IMR-90 (cell line): ENCODE data around the gene MGST1. TPM values are rescaled to one million over a fixed set of nuclear protein-coding genes. Genes with fewer than 3 reads are reported as not detected.

Source experiments
- ATAC-seq: fragments of 200-7000 bp; cut with Tn5 transposase; 2 replicates; pipeline ENCODE4 v1.9.1; 2020; ENCODE audit warnings: low read depth, mild to moderate bottlenecking, moderate library complexity
- BruUV-seq: library from RNA; stranded (reverse); fragments of 400-500 nt; replicated peaks from 2 replicates; lab custom pipeline; 2021; lab: Mats Ljungman, UMichigan
- CTCF ChIA-PET: fragments of 300-600 bp; formaldehyde crosslinking; extraction: SDS; loops from one replicate; lab custom pipeline; 2021; ENCODE audit warnings: antibody characterized with exemption; lab: Yijun Ruan, JAX
- POLR2A ChIA-PET: fragments of 300-600 bp; sonication (Branson Sonifier 250); formaldehyde crosslinking; loops from one replicate; lab custom pipeline; 2022; ENCODE audit warnings: antibody characterized with exemption; ENCODE audit not compliant: unreplicated experiment; lab: Charles Lee
- DNase-seq: peaks from one replicate; pipeline ENCODE4 v3.0.0; 2013
- H2AFZ ChIP-seq: replicated peaks from 2 replicates; pipeline ENCODE3; 2013; ENCODE audit warnings: low read length, mild to moderate bottlenecking; ENCODE audit not compliant: poor library complexity
- H2AK5ac ChIP-seq: 2 replicates; pipeline ENCODE4 v1.6.1; 2013; ENCODE audit warnings: low read depth, low read length, inconsistent platforms
- H2AK9ac ChIP-seq: replicated peaks from 2 replicates; pipeline ENCODE3; 2013; ENCODE audit warnings: mild to moderate bottlenecking, low read depth, low read length, moderate library complexity; ENCODE audit not compliant: poor library complexity
- H2BK120ac ChIP-seq: 2 replicates; pipeline ENCODE4 v1.6.1; 2013; ENCODE audit warnings: low read depth, low read length, inconsistent platforms
- H2BK15ac ChIP-seq: 3 replicates; pipeline ENCODE4 v1.6.1; 2013; ENCODE audit warnings: low read depth, low read length, inconsistent platforms
- H2BK20ac ChIP-seq: 2 replicates; pipeline ENCODE4 v1.6.1; 2013; ENCODE audit warnings: low read depth, mild to moderate bottlenecking, inconsistent platforms, low read length, moderate library complexity
- H2BK5ac ChIP-seq: 2 replicates; pipeline ENCODE4 v1.6.1; 2013; ENCODE audit warnings: mild to moderate bottlenecking, low read depth, low read length, inconsistent platforms; ENCODE audit not compliant: poor library complexity, severe bottlenecking
- H3K14ac ChIP-seq: replicated peaks from 2 replicates; pipeline ENCODE4 v1.6.1; 2013; ENCODE audit warnings: low read depth, low read length, inconsistent platforms
- H3K18ac ChIP-seq: 2 replicates; pipeline ENCODE4 v1.6.1; 2013; ENCODE audit warnings: low read depth, low read length, control low read depth
- H3K23ac ChIP-seq: 2 replicates; pipeline ENCODE4 v1.6.1; 2013; ENCODE audit warnings: low read depth, low read length, inconsistent platforms
- H3K27ac ChIP-seq: 2 replicates; pipeline ENCODE4 v1.5.1; 2013; ENCODE audit warnings: mild to moderate bottlenecking, control low read depth, low read length; ENCODE audit not compliant: insufficient read depth
- H3K27me3 ChIP-seq: 2 replicates; pipeline ENCODE4 v1.6.1; 2013; ENCODE audit warnings: low read length; ENCODE audit not compliant: control insufficient read depth, insufficient read depth
- H3K36me3 ChIP-seq: 2 replicates; pipeline ENCODE4 v1.6.1; 2013; ENCODE audit warnings: low read length, mixed read lengths; ENCODE audit not compliant: control insufficient read depth, insufficient read depth
- H3K4ac ChIP-seq: 2 replicates; pipeline ENCODE4 v1.6.1; 2013; ENCODE audit warnings: low read depth, low read length, inconsistent platforms
- H3K4me1 ChIP-seq: 2 replicates; pipeline ENCODE4 v1.6.1; 2013; ENCODE audit warnings: low read length, mixed read lengths; ENCODE audit not compliant: control insufficient read depth, insufficient read depth
- H3K4me2 ChIP-seq: 2 replicates; pipeline ENCODE4 v1.6.1; 2013; ENCODE audit warnings: low read depth, mild to moderate bottlenecking, control low read depth, low read length, moderate library complexity
- H3K4me3 ChIP-seq: 2 replicates; pipeline ENCODE4 v1.5.1; 2013; ENCODE audit warnings: low read depth, mild to moderate bottlenecking, control low read depth, low read length, moderate library complexity; ENCODE audit not compliant: insufficient read depth
- H3K56ac ChIP-seq: 2 replicates; pipeline ENCODE4 v1.6.1; 2013; ENCODE audit warnings: low read length, inconsistent platforms; ENCODE audit not compliant: insufficient read depth; ENCODE audit errors: extremely low read depth
- H3K79me1 ChIP-seq, 2 experiments: 2 replicates each; pipeline ENCODE4 v1.6.1; 2013; ENCODE audit warnings: low read length in 2 of 2, inconsistent platforms in 1 of 2, low read depth in 1 of 2
- H3K9ac ChIP-seq: 2 replicates; pipeline ENCODE4 v1.6.1; 2013; ENCODE audit warnings: low read depth, low read length, control low read depth
- H3K9me1 ChIP-seq: 2 replicates; pipeline ENCODE4 v1.6.1; 2013; ENCODE audit warnings: low read length, inconsistent platforms; ENCODE audit not compliant: insufficient read depth
- H3K9me3 ChIP-seq: 2 replicates; pipeline ENCODE4 v1.6.1; 2013; ENCODE audit warnings: low read length; ENCODE audit not compliant: control insufficient read depth, insufficient read depth
- H4K20me1 ChIP-seq: 2 replicates; pipeline ENCODE4 v1.6.1; 2013; ENCODE audit warnings: low read length, inconsistent platforms; ENCODE audit not compliant: insufficient read depth
- H4K5ac ChIP-seq: 2 replicates; pipeline ENCODE4 v1.6.1; 2013; ENCODE audit warnings: mild to moderate bottlenecking, low read depth, low read length, control low read depth
- H4K8ac ChIP-seq, 2 experiments: 2 replicates each; pipeline ENCODE4 v1.6.1; 2013; ENCODE audit warnings: low read depth in 2 of 2, low read length in 2 of 2, control low read depth in 1 of 2, inconsistent platforms in 1 of 2
- H4K91ac ChIP-seq: 2 replicates; pipeline ENCODE4 v1.6.1; 2013; ENCODE audit warnings: low read depth, low read length, inconsistent platforms; ENCODE audit not compliant: insufficient read depth
- BHLHE40 ChIP-seq: fragments of 150-350 bp; IDR thresholded peaks from 2 replicates; pipeline ENCODE4 v1.6.1; 2016; ENCODE audit warnings: mild to moderate bottlenecking, low read depth, low read length
- CEBPB ChIP-seq: IDR thresholded peaks from 2 replicates; pipeline ENCODE4 v1.6.1; 2012; ENCODE audit warnings: low read depth, low read length, improper control_type of control experiment
- CHD1 ChIP-seq: IDR thresholded peaks from 2 replicates; pipeline ENCODE4 v1.6.1; 2012; ENCODE audit warnings: low read depth, low read length, improper control_type of control experiment
- FOS ChIP-seq: fragments of 150-350 bp; IDR thresholded peaks from 2 replicates; pipeline ENCODE4 v1.6.1; 2016; ENCODE audit warnings: low read depth, low read length
- MAFK ChIP-seq: IDR thresholded peaks from 2 replicates; pipeline ENCODE4 v1.6.1; 2012; ENCODE audit warnings: low read depth, low read length, improper control_type of control experiment
- MAZ ChIP-seq: IDR thresholded peaks from 2 replicates; pipeline ENCODE4 v1.6.1; 2012; ENCODE audit warnings: low read depth, mild to moderate bottlenecking, low read length, improper control_type of control experiment, moderate library complexity, borderline replicate concordance
- MXI1 ChIP-seq: IDR thresholded peaks from 2 replicates; pipeline ENCODE4 v1.6.1; 2012; ENCODE audit warnings: low read depth, mild to moderate bottlenecking, low read length, moderate library complexity, borderline replicate concordance
- NFE2L2 ChIP-seq: fragments of 150-350 bp; IDR thresholded peaks from 2 replicates; pipeline ENCODE4 v1.6.1; 2016; ENCODE audit warnings: low read depth, mild to moderate bottlenecking, low read length
- POLR2A ChIP-seq: IDR thresholded peaks from 2 replicates; pipeline ENCODE4 v1.6.1; 2012; ENCODE audit warnings: mild to moderate bottlenecking, low read depth, low read length
- RAD21 ChIP-seq: IDR thresholded peaks from 2 replicates; pipeline ENCODE4 v1.6.1; 2012; ENCODE audit warnings: low read length, improper control_type of control experiment
- RCOR1 ChIP-seq: IDR thresholded peaks from 2 replicates; pipeline ENCODE4 v1.6.1; 2012; ENCODE audit warnings: mild to moderate bottlenecking, low read length, improper control_type of control experiment; ENCODE audit not compliant: insufficient replicate concordance
- RFX5 ChIP-seq: IDR thresholded peaks from 2 replicates; pipeline ENCODE4 v1.8.0; 2012; ENCODE audit warnings: low read depth, mild to moderate bottlenecking, low read length, moderate library complexity
- SMC3 ChIP-seq: fragments of 150-350 bp; IDR thresholded peaks from 2 replicates; pipeline ENCODE4 v1.6.1; 2016; ENCODE audit warnings: low read depth, mild to moderate bottlenecking, antibody characterized with exemption, low read length, moderate library complexity
- WGBS, 2 experiments: methylation state at CpG; one replicate each; pipeline versions ENCODE4 v1.1.5 to v1.1.7; 2013; ENCODE audit warnings: missing lambda C conversion rate in 2 of 2; ENCODE audit not compliant: insufficient read length in 1 of 2; ENCODE audit errors: extremely low coverage in 2 of 2; 5-methylcytosine and 5-hydroxymethylcytosine counted together
- dilution Hi-C: fragments of 300-500 bp; cut with HindIII; formaldehyde crosslinking; loops from one replicate; pipeline ENCODE4 v1.14.3; 2018; ENCODE audit warnings: low sequenced_read_pairs; ENCODE audit not compliant: unreplicated experiment
- in situ Hi-C: fragments of 300-500 bp; cut with MboI; formaldehyde crosslinking; loops from 3 replicates; pipeline ENCODE4 v1.14.3; 2019; ENCODE audit warnings: low sequenced_read_pairs, inconsistent platforms, mixed read lengths
- intact Hi-C: fragments of 100-400 bp; cut with micrococcal nuclease; formaldehyde crosslinking; loops from 2 replicates; pipeline ENCODE4 v1.10.0; 2022
- polyA plus RNA-seq, 3 experiments: library from polyadenylated mRNA; depleted of rRNA; stranded (reverse); fragments of >200 nt; gene quantifications; 2 replicates each; pipeline ENCODE4 v1.2.3, GENCODE V29; 2012; ENCODE audit warnings: low replicate concordance in 1 of 3
- total RNA-seq: library from RNA; depleted of rRNA; stranded (reverse); fragments of >200 nt; gene quantifications from 2 replicates; pipeline ENCODE4 v1.2.3, GENCODE V29; 2012
- TF ChIP-seq, protein P1 (sequence below): conservative IDR thresholded peaks from 2 replicates; pipeline ENCODE4 v1.5.1; 2012; ENCODE audit warnings: mild to moderate bottlenecking, low read depth, low read length, improper control_type of control experiment
- TF ChIP-seq, protein P2 (sequence below): fragments of 150-350 bp; IDR thresholded peaks from 2 replicates; pipeline ENCODE4 v1.6.1; 2016; ENCODE audit warnings: low read depth, mild to moderate bottlenecking, low read length, moderate library complexity, borderline replicate concordance
- TF ChIP-seq, protein P3 (sequence below): fragments of 150-350 bp; IDR thresholded peaks from 2 replicates; pipeline ENCODE4 v1.6.1; 2017; ENCODE audit warnings: mild to moderate bottlenecking, antibody characterized with exemption, low read length, low read depth

The MGST1 gene
- total and polyA plus RNA-seq, 2 of the 4 experiments (the other 2 are of a cell fraction): 105 to 280 TPM

DNA sequence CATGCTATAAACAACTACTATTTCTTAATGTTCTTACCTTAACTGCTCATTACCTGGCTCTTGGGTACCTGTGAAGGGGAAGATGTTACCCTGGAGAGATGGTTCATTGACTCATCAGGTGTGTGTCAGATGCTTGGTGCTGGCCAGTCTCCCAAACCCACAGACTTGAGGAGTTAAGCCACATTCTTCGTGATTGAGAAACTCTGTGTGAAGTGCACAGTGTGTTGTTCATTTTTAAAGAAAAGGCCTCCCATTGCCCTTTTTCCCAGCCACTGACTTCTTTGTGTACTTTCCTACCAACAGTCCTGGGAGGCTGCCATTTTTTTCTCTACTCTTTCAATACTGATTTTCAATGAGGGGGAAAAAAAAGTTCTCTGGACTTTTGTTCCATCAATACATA, 3.2 kb downstream of the MGST1 start:
- Histone ChIP-seq H4K5ac (no peak overlapping the region), H3K9me3 (no peaks in the 10 kb centered on the region), H3K23ac (no peak overlapping the region), H4K91ac (no peak overlapping the region), H4K20me1 (peaks cover 7% of the 10 kb centered on the region; the same call in 1 of the 2 replicates), H3K27me3 (no peaks in the 10 kb centered on the region), H3K27ac (peak overlapping the region; percentile 47; the same call in 1 of the 2 replicates), H3K9me1 (0 out of 2 replicates have a peak, but pooled peaks cover 5% of the 10 kb centered on the region), H3K14ac (no peak overlapping the region), H3K9ac (0 out of 2 replicates have a peak overlapping the region, but pooled peaks have one; percentile 33), H3K36me3 (peaks cover 14% of the 10 kb centered on the region), H2AFZ (no peak overlapping the region), H2AK9ac (no peak overlapping the region), H2BK120ac (peak overlapping the region; percentile 5; the same call in 1 of the 2 replicates), H2BK5ac (peak overlapping the region; percentile 95), H3K18ac (no peak overlapping the region), H2BK20ac (0 out of 2 replicates have a peak overlapping the region, but pooled peaks have one; percentile 9), H4K8ac (no peak overlapping the region; a peak in 1 of 4 replicates), H3K4ac (0 out of 2 replicates have a peak overlapping the region, but pooled peaks have one; percentile 17), H3K4me3 (no peak overlapping the region), H3K4me1 (peaks cover 9% of the 10 kb centered on the region), H2AK5ac (no peak overlapping the region), H3K4me2 (peak overlapping the region; percentile 47; the same call in 1 of the 2 replicates), H3K56ac (no peak overlapping the region), H3K79me1 (peaks cover 12 to 32% of the 10 kb centered on the region in 2 experiments; a peak in 3 of 4 replicates), H2BK15ac (0 out of 3 replicates have a peak overlapping the region, but pooled peaks have one; percentile 16)
- ChIA-PET POLR2A (no interaction called here), CTCF (no interaction called here)
- dilution Hi-C loops (no loop called here), intact Hi-C loops (loop anchor here (10.0 kb wide), 1 partner anchor 156 kb away; no protein-coding TSS in a partner anchor), in situ Hi-C loops (no loop called here)
- DNase-seq (peak; percentile 97), ATAC-seq (peak; percentile 4)
- no peak for TF ChIP-seq MXI1
- TF ChIP-seq FOS: peak; percentile 61
- no peak for TF ChIP-seq SMC3
- no peak for TF ChIP-seq BHLHE40
- TF ChIP-seq, protein P1, sequence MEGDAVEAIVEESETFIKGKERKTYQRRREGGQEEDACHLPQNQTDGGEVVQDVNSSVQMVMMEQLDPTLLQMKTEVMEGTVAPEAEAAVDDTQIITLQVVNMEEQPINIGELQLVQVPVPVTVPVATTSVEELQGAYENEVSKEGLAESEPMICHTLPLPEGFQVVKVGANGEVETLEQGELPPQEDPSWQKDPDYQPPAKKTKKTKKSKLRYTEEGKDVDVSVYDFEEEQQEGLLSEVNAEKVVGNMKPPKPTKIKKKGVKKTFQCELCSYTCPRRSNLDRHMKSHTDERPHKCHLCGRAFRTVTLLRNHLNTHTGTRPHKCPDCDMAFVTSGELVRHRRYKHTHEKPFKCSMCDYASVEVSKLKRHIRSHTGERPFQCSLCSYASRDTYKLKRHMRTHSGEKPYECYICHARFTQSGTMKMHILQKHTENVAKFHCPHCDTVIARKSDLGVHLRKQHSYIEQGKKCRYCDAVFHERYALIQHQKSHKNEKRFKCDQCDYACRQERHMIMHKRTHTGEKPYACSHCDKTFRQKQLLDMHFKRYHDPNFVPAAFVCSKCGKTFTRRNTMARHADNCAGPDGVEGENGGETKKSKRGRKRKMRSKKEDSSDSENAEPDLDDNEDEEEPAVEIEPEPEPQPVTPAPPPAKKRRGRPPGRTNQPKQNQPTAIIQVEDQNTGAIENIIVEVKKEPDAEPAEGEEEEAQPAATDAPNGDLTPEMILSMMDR: no peak
- TF ChIP-seq CEBPB: peak; percentile 94
- no peak for TF ChIP-seq MAZ
- no peak for TF ChIP-seq RAD21
- no peak for TF ChIP-seq RCOR1
- TF ChIP-seq CHD1: no peak
- TF ChIP-seq, protein P2, sequence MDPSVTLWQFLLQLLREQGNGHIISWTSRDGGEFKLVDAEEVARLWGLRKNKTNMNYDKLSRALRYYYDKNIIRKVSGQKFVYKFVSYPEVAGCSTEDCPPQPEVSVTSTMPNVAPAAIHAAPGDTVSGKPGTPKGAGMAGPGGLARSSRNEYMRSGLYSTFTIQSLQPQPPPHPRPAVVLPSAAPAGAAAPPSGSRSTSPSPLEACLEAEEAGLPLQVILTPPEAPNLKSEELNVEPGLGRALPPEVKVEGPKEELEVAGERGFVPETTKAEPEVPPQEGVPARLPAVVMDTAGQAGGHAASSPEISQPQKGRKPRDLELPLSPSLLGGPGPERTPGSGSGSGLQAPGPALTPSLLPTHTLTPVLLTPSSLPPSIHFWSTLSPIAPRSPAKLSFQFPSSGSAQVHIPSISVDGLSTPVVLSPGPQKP: no peak
- TF ChIP-seq POLR2A: no peak; the same call in 1 of the 2 replicates
- TF ChIP-seq, protein P3, sequence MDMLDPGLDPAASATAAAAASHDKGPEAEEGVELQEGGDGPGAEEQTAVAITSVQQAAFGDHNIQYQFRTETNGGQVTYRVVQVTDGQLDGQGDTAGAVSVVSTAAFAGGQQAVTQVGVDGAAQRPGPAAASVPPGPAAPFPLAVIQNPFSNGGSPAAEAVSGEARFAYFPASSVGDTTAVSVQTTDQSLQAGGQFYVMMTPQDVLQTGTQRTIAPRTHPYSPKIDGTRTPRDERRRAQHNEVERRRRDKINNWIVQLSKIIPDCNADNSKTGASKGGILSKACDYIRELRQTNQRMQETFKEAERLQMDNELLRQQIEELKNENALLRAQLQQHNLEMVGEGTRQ: no peak
- no peak for TF ChIP-seq RFX5
- no peak for TF ChIP-seq MAFK
- TF ChIP-seq NFE2L2: peak; percentile 32; the same call in 1 of the 2 replicates
- WGBS, 2 experiments: no CpG with 5 or more reads among the region's 1 CpG
- no TSS peak for BruUV-seq
